ENCODE results near the gene CBLC. TPM values are rescaled to one million over a fixed set of nuclear protein-coding genes. Genes with fewer than 3 reads are reported as not detected.

CBLC gene
- total RNA-seq, 1 experiment from 2014 or later: 25.4 TPM

GRCh38 chr19:44732235-44733014 lies 45.3 kb upstream of the CBLC start:
- Histone ChIP-seq H3K4me2 (ENCODE audit: low read length) (no peak overlapping the region), H3K4me3 (ENCODE audit: low read length) (no peak overlapping the region), H3K36me3 (ENCODE audit: low read depth, low read length) (no peaks in the 10 kb centered on the region), H3F3A (ENCODE audit: low read length, unreplicated experiment) (no peaks in the 10 kb centered on the region), H3K79me2 (ENCODE audit: low read length) (no peaks in the 10 kb centered on the region), H2AFZ (ENCODE audit: low read length) (no peak overlapping the region), H3K4me1 (ENCODE audit: insufficient read depth, low read length) (peaks cover 9% of the 10 kb centered on the region; the same call in 1 of the 2 replicates), H3K27me3 (ENCODE audit: low read length) (no peaks in the 10 kb centered on the region), H3K27ac (ENCODE audit: low read length) (no peak overlapping the region), H3K9ac (ENCODE audit: low read length) (no peak overlapping the region), H4K20me1 (ENCODE audit: low read length) (no peaks in the 10 kb centered on the region), H3K9me3 (ENCODE audit: low read length) (no peaks in the 10 kb centered on the region), H3K9me2 (replicated peaks; ENCODE audit: low read length) (no peaks in the 10 kb centered on the region)
- ChIA-PET CTCF (interaction anchor here (0.6 kb wide), 1 partner anchor 40 kb away, joined by 6 read pairs; no protein-coding TSS in a partner anchor), POLR2A (ENCODE audit: unreplicated experiment) (no interaction called here)
- DNase-seq (no peak), ATAC-seq (no peak)
- TF ChIP-seq EZH2phosphoT487 (IDR thresholded peaks at IDR 0.05; ENCODE audit: borderline replicate concordance, low read length) (no peak), EZH2 (IDR thresholded peaks at IDR 0.05; ENCODE audit: low read length, unreplicated experiment) (no peak), CTCF (conservative IDR thresholded peaks at IDR 0.05; ENCODE audit: low read depth, low read length) (no peak)
- no TSS peak for BruUV-seq (replicated peaks)
- intact Hi-C loops (cut with micrococcal nuclease): no loop called here

- BruUV-seq (replicated peaks): no TSS peak
- no peaks in the 10 kb centered on the region for H3K9me2 ChIP-seq (replicated peaks; ENCODE audit: low read length)
- H3K9ac ChIP-seq (ENCODE audit: low read length): no peak overlapping the region
- no peaks in the 10 kb centered on the region for H3K79me2 ChIP-seq (ENCODE audit: low read length)
- no peak overlapping the region for H3K4me3 ChIP-seq (ENCODE audit: low read length)
- H3K4me1 ChIP-seq (ENCODE audit: insufficient read depth, low read length): peaks cover 14% of the 10 kb centered on the region; the same call in 1 of the 2 replicates
- TF ChIP-seq CTCF (conservative IDR thresholded peaks at IDR 0.05; ENCODE audit: low read depth, low read length) (no peak), EZH2phosphoT487 (IDR thresholded peaks at IDR 0.05; ENCODE audit: borderline replicate concordance, low read length) (no peak), EZH2 (IDR thresholded peaks at IDR 0.05; ENCODE audit: low read length, unreplicated experiment) (no peak)
- CTCF ChIA-PET: no interaction called here
- no peaks in the 10 kb centered on the region for H4K20me1 ChIP-seq (ENCODE audit: low read length)
- intact Hi-C loops (cut with micrococcal nuclease): no loop called here
- no peaks in the 10 kb centered on the region for H3K9me3 ChIP-seq (ENCODE audit: low read length)
- H3K4me2 ChIP-seq (ENCODE audit: low read length): no peak overlapping the region
- H2AFZ ChIP-seq (ENCODE audit: low read length): no peak overlapping the region
- DNase-seq (no peak), ATAC-seq (no peak)
- no peaks in the 10 kb centered on the region for H3K36me3 ChIP-seq (ENCODE audit: low read depth, low read length)
- peak overlapping the region; percentile 53 for H3K27ac ChIP-seq (ENCODE audit: low read length)
- POLR2A ChIA-PET (ENCODE audit: unreplicated experiment): no interaction called here
- H3F3A ChIP-seq (ENCODE audit: low read length, unreplicated experiment): no peaks in the 10 kb centered on the region
- H3K27me3 ChIP-seq (ENCODE audit: low read length): no peaks in the 10 kb centered on the region
Observed at GRCh38 chr19:44734357-44734756, 43.3 kb upstream of the CBLC start.

GRCh38 chr19:44735011-44735410 lies 42.7 kb upstream of the CBLC start:
- Histone ChIP-seq H3K79me2 (ENCODE audit: low read length) (no peaks in the 10 kb centered on the region), H3K36me3 (ENCODE audit: low read depth, low read length) (no peaks in the 10 kb centered on the region), H3K27me3 (ENCODE audit: low read length) (no peaks in the 10 kb centered on the region), H3F3A (ENCODE audit: low read length, unreplicated experiment) (no peaks in the 10 kb centered on the region), H4K20me1 (ENCODE audit: low read length) (no peaks in the 10 kb centered on the region), H3K4me3 (ENCODE audit: low read length) (no peak overlapping the region), H3K27ac (ENCODE audit: low read length) (peak overlapping the region; percentile 53), H3K9me3 (ENCODE audit: low read length) (no peaks in the 10 kb centered on the region), H3K9me2 (replicated peaks; ENCODE audit: low read length) (no peaks in the 10 kb centered on the region), H3K4me2 (ENCODE audit: low read length) (no peak overlapping the region; the same call in 1 of the 2 replicates), H3K4me1 (ENCODE audit: insufficient read depth, low read length) (peaks cover 15% of the 10 kb centered on the region; the same call in 1 of the 2 replicates), H3K9ac (ENCODE audit: low read length) (no peak overlapping the region), H2AFZ (ENCODE audit: low read length) (0 out of 2 replicates have a peak overlapping the region, but pooled peaks have one; percentile 34)
- intact Hi-C loops (cut with micrococcal nuclease): no loop called here
- BruUV-seq (replicated peaks): no TSS peak
- TF ChIP-seq EZH2phosphoT487 (IDR thresholded peaks at IDR 0.05; ENCODE audit: borderline replicate concordance, low read length): no peak
- no peak for TF ChIP-seq EZH2 (IDR thresholded peaks at IDR 0.05; ENCODE audit: low read length, unreplicated experiment)
- no peak for TF ChIP-seq CTCF (conservative IDR thresholded peaks at IDR 0.05; ENCODE audit: low read depth, low read length)
- ChIA-PET POLR2A (ENCODE audit: unreplicated experiment) (no interaction called here), CTCF (no interaction called here)
- peak; percentile 69 for ATAC-seq
- peak; percentile 58 for DNase-seq
